Activated CD4-positive, CD25-positive, alpha-beta regulatory T cell (primary cell): ENCODE results near the gene PHTF2.
"Not testable (repeated sequence)": the region's sequence is repeated elsewhere in the genome, so short reads cannot be mapped to it uniquely, and the experiment has no call there.

Experiments used
- DNase-seq, 4 experiments: peaks; one replicate each; lab custom pipeline; 2025; lab: John Stamatoyannopoulos, UW

The PHTF2 gene

GRCh38 chr7:77798394-77799077 is at the start of gene PHTF2, which contains the start of gene TMEM60:
PHTF2 (plus strand) TSS chr7:77798773.
TMEM60 (minus strand) TSS chr7:77798434; CDS start chr7:77794373, 4,061 bp downstream.
- peak; percentile 81 to 91 (median 90) for DNase-seq

GRCh38 chr7:77752016-77752415 is 46.6 kb upstream of the PHTF2 start:
- DNase-seq = no peak

GRCh38 chr7:77753173-77753572 is 45.4 kb upstream of the PHTF2 start:
- DNase-seq = no peak

DNA sequence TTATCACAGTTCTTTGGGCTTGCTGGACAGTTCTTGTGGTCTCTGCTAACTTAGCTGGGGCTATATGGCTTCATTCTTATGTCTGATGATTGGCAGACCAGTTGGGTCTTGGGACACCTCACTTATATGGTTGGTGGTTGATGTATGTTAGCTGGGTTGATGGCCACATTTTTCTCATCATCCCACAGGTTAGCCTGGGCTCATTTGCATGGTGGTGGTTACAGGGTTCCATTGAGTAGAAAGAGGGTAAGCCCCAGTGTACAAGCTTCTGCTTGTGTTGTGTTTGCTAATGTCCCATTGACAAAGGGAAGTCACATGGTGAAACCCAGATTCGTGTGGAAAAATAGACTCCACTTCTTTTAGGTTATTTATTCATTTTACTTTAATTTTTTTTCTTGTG is 41.0 kb upstream of the PHTF2 start:
- DNase-seq = no peak

- DNase-seq = peak; percentile 30 to 48 (median 32)
These were observed 39.2 kb upstream of the PHTF2 start for GRCh38 chr7:77759294-77759889.

DNA sequence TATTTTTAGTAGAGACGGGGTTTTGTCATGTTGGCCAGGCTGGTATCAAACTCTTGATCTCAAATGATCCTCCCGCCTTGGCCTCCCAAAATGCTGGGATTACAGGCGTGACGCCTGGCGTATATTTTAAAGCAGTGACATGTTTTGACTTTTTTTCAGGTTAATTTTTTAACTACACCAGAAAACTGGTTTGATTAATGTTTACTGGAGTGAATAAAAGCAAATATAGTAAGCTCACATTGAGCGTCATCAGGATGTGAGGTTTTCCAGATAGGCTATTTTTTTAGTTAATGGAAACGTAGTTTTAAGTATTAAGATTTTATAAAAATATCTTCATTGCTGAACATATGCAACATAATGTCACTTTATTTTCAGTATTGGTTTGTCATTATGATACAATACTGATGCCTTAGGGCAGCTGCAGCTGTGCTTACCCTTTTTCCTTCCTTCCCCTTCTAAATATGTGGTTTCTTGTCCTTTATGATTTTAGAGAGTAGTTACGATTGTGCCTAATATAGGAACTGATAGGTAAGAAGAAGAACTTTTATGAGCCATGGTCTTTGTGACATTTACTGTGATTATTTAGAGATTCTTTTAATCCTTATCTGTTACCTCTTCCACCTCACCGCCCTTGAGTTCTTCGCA is 37.6 kb upstream of the PHTF2 start:
- DNase-seq = no peak

DNA sequence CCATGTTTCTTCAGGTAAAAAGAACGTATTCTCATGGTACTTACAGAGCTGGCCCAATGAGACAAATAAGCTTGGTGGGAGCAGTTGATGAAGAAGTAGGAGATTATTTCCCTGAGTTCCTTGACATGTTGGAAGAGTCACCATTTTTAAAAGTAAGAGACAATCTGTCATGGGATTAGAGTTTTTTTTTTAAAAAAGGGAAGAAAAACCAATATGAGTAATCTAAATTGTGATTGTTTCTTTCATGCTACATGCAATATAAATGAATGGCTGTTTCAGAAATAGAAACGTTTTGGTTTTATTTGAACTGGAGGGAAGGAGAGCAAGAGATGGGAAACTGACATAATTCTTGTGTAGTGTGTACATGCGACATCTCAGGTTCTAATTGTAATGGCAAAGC is 33.1 kb upstream of the PHTF2 start:
- DNase-seq = no peak

DNA sequence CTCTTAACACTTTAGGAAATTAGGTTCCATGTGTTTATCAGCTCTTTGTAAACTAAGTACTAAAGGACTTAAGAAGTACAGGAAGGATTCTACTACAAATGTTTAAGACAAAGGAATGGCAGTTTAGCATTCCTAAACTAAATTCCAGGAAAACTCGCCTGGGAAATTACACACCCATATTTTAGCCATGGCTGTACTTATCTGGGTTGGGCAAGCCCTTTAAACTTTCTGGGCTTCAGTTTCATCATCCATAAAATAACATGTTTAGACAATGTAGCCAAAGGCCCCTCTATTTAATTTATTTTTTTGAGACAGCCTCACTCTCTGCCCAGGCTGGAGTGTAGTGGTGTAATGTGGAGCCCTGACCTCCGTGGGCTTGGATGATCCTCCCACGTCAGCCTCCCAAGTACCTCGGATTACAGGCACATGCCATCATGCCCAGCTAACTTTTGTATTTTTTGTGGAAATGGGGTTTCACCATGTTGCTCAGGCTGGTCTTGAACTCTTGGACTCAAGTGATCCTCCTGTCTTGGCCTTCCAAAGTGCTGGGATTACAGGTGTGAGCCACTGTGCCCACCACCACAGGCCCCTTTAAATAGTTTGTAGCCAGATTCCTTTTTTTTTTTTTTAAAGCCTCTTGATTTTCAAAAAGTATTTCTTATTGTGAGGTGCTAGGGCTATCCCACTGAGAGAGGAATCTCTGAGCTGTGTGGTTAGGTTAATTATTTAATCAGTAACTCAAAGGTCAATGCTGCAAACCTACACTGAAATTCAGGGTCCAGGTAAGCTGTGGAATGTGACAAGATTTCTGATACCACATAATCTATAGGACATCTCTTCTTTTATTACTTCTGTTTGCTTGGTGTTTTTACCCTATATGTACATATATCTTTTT is 32.4 kb upstream of the PHTF2 start:
- no peak for DNase-seq

DNA sequence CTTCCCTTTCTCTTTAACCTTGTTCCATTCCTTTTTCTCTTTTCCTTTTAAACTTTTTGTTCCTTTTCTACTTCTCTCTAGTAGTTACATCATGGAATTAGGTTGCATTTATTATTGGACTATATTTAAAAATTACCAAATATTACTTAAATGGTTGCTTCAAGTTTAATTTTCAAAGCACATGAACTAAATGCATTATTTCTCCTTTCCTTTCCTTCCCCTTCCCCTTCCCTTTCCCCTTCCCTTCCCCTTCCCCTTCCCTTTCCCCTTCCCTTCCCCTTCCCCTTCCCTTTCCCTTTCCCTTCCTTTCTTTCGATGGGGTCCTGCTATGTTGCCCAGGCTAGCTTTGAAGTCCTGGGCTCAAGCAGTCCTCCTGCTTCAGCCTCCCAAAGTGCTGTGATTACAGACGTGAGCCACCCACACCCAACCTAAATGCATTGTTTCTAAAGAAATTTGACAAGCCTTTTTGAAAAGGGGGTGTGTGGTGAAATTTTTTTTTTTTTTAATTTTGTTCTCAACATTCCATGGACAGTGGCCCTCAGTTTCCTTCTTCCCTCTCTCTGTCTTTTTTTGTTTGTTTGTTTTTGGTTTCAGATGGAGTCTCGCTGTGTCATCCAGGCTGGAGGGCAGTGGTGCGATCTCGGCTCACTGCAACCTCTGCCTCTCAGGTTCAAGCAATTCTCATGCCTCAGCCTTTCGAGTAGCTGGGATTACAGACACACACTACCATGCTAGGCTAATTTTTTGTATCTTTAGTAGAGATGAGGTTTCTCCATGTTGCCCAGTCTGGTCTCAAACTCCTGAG is 31.6 kb upstream of the PHTF2 start:
- no peak for DNase-seq

- no peak for DNase-seq
These were observed 28.3 kb upstream of the PHTF2 start for GRCh38 chr7:77770316-77770715.

- no peak for DNase-seq
These were observed 26.7 kb upstream of the PHTF2 start for GRCh38 chr7:77771901-77772300.

DNA sequence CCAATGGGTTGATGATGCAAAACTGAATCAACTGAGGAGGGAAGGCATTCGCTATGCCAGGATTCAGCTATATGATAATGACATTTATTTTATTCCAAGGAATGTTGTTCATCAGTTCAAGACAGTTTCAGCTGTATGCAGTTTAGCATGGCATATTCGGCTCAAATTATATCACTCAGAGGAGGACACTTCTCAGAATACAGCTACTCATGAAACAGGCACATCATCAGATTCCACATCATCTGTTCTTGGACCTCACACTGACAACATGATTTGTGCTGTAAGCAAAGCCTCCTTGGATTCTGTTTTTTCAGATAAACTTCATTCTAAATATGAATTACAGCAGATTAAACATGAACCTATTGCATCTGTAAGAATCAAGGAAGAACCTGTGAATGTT is 20.0 kb upstream of the PHTF2 start:
- DNase-seq = no peak

DNA sequence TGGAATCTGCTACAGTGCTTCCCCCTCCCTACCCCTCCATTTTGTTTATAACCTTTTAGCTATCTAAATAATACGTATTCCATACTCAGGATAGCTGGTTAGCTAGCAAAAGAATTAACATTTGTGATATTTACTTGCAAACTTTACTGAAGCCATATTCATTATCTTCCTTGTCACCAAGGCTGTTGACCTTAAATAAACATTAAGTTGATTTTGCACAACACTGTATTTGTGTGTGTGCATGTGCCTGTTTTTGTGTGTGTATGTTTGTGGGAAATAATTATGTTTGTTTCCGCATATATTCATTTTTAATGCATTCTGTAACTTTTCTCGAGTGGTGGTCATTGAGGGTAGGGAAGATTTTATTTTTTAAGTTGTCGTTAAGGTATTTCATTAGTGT is 16.2 kb upstream of the PHTF2 start:
- no peak for DNase-seq

DNA sequence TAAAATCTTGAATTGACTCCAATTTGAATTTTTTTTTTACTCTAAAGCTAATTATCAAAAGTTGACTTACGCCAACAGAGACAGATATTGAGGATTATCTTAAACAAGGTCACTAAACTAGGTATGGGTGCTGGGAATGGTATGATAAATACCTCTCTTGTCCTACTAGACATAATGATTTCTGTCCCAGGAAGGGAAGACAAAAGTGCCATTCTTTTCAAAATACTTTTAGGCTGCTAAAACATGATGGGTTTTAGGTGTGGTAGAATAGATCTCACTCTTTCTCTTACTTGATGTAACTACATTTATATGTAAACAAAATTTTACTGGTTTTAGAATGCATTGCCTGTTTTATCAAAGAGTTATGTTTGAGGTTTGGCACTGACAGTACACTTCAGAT is 15.5 kb upstream of the PHTF2 start:
- no peak for DNase-seq

- no peak for DNase-seq
These were observed 15.0 kb upstream of the PHTF2 start for GRCh38 chr7:77783545-77783944.

GRCh38 chr7:77784426-77784825 is 14.1 kb upstream of the PHTF2 start:
- not testable (repeated sequence) for DNase-seq

- no peak for DNase-seq
These were observed 12.6 kb upstream of the PHTF2 start for GRCh38 chr7:77786018-77786417.

- DNase-seq = no peak
These were observed 11.8 kb upstream of the PHTF2 start for GRCh38 chr7:77786741-77787140.

GRCh38 chr7:77788327-77788902 is 10.2 kb upstream of the PHTF2 start:
- no peak for DNase-seq

DNA sequence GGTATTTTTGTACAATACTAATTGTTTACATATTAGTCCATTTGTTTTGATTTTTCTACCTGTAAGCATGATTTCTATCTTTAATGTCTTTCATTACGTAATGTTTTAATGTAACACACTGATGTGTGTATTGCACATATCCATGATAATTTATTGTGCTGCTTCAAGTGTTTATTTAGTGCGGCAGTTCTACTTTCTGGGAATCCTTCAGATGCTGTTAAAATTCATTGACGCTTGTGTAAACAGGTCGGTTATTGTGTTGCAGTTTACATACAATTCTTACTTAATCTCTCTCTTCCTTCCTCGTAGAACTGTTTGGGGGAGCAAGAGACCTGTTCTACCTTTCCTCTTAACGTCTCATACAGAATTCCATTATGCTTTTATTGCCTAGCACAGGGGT is 7.2 kb upstream of the PHTF2 start:
- no peak for DNase-seq

DNA sequence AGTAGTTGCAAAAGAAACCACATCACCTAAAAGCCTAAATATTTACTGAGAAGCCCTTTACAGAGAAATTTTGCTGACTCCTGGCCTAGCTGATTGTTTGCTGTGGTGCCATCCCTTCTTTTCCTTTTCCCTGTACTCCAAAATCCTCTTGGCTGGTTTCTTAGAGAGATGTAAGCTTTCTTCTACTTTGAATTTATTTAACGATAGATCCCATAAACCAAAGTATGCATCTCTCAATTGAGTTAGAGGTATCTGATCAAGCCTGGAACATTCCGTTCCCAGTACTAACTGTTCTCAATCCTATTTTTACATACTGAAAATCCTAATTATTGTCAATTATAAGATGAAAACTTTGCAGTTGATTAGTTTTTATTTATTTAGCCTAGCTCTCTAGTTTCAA is 6.6 kb upstream of the PHTF2 start:
- DNase-seq = no peak
